Fibroblast of skin of left biceps (primary cell): Measurements from ENCODE around the gene CDCA5.

ENCODE experiments used
- DNase-seq, 2 experiments: peaks; one replicate each; pipeline ENCODE4 v3.0.0-alpha.2; 2013; ENCODE audit warnings: low read depth in 2 of 2

The CDCA5 gene

GRCh38 chr11:65043881-65044501 lies 39.8 kb downstream of the CDCA5 start:
- no peak for DNase-seq

- DNase-seq: no peak
Measured at GRCh38 chr11:65042891-65043290, 40.9 kb downstream of the CDCA5 start.

DNA sequence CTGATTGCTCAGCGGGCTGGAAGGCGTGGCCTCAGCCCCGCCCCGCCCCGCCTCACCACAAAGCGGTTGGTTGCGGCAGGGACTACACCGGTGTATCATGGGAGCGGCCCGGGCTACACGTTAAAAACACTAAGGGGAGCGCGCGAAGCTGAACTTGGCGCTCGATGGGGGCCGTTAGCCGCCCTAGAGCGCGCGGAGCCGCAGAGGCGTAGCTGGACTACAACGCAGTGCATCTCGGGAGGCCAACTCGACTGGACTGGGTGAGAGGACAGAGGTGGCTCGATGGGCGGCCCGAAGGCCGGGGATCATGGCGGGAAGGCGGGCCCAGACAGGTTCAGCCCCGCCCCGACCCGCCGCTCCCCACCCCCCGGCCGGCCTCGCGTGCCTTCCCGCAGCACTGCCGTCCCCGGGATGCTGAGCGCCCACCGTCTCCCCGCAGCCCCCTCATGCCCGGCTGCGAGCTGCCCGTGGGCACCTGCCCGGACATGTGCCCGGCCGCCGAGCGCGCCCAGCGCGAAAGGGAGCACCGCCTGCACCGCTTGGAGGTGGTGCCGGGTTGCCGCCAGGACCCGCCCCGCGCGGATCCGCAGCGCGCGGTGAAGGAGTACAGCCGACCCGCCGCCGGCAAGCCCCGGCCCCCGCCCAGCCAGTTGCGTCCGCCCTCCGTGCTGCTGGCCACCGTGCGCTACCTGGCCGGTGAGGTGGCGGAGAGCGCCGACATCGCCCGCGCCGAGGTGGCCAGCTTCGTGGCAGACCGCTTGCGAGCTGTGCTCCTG lies 42.8 kb downstream of the CDCA5 start, which contains the start of gene SAC3D1:
TSS of gene SAC3D1 (plus strand) at position 364 of the 776 bp plus-strand sequence. CDS start at position 447, 83 bp downstream.
- DNase-seq: peak; percentile 78 to 86

DNA sequence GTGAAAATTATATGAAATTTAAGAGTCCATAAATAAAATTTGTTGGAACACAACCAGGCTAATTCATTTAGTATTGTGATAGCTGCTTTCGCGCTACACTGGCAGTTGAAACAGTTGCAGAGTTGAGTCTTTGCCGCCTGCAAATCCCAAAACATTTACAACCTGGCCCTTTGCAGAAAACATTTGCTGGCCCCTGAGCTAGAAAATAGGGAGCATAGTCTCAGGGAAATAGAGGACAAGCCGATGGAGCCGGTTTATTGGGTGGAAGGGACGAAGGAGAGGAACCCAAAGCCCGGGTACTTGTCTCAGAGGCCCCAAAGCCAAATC lies 43.4 kb downstream of the CDCA5 start:
- no peak for DNase-seq

GRCh38 chr11:65036931-65037330 lies 46.9 kb downstream of the CDCA5 start:
- no peak for DNase-seq

GRCh38 chr11:65035579-65035978 lies 48.3 kb downstream of the CDCA5 start:
- DNase-seq: no peak

GRCh38 chr11:65034423-65034822 lies 49.4 kb downstream of the CDCA5 start:
- DNase-seq: no peak

- no peak for DNase-seq
Measured at GRCh38 chr11:65032216-65032615, 51.6 kb downstream of the CDCA5 start.
